ENCODE data around the gene STARD13. TPM values are rescaled to one million over a fixed set of nuclear protein-coding genes. Genes with fewer than 3 reads are reported as not detected.

Gene STARD13
- total RNA-seq, 2 experiments from 2014 or later, result 0.57 TPM; not detected in 1

DNA sequence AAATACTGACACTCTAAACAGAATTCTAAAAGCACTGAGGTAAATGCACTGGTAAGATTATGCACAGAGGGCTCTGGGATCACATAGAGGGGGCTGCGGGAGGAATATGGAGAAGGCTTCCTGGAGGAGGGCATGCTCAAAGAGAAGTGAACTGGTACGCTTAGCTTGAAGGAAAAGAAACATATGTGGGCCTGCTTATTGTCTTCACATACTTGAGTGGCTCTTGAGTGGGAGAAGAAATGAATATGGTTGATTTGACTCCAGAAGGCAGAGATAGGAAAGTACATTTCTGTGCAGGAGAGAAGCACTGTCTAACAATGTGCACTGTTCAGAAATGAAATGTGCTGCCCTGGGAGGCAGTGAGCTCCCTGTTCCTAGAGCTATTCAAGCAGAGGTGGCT is 178.2 kb downstream of the STARD13 start:
- Histone ChIP-seq H3K9me2 (ENCODE audit: insufficient read depth, low read length) (no peaks in the 10 kb centered on the region), H3K79me2 (ENCODE audit: insufficient read depth, low read depth, low read length) (no peaks in the 10 kb centered on the region), H2AFZ (ENCODE audit: low read length) (no peak overlapping the region), H3K4me1 (ENCODE audit: insufficient read depth, low read length, poor library complexity, severe bottlenecking) (peaks cover 15% of the 10 kb centered on the region), H3K36me3 (ENCODE audit: insufficient read depth, low read length) (no peaks in the 10 kb centered on the region), H3K9me3 (ENCODE audit: low read length) (no peaks in the 10 kb centered on the region), H3K4me2 (ENCODE audit: low read length) (no peak overlapping the region), H3K4me3 (ENCODE audit: low read depth, low read length, poor library complexity, severe bottlenecking) (no peak overlapping the region), H4K20me1 (ENCODE audit: insufficient read depth, low read length) (no peaks in the 10 kb centered on the region), H3K27ac (ENCODE audit: low read depth, low read length, poor library complexity, severe bottlenecking) (no peak overlapping the region)
- intact Hi-C loops (cut with micrococcal nuclease; ENCODE audit: unreplicated experiment), result no loop called here
- TF ChIP-seq, protein P1, sequence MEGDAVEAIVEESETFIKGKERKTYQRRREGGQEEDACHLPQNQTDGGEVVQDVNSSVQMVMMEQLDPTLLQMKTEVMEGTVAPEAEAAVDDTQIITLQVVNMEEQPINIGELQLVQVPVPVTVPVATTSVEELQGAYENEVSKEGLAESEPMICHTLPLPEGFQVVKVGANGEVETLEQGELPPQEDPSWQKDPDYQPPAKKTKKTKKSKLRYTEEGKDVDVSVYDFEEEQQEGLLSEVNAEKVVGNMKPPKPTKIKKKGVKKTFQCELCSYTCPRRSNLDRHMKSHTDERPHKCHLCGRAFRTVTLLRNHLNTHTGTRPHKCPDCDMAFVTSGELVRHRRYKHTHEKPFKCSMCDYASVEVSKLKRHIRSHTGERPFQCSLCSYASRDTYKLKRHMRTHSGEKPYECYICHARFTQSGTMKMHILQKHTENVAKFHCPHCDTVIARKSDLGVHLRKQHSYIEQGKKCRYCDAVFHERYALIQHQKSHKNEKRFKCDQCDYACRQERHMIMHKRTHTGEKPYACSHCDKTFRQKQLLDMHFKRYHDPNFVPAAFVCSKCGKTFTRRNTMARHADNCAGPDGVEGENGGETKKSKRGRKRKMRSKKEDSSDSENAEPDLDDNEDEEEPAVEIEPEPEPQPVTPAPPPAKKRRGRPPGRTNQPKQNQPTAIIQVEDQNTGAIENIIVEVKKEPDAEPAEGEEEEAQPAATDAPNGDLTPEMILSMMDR (conservative IDR thresholded peaks at IDR 0.05; ENCODE audit: low read length), result no peak
- TF ChIP-seq EZH2phosphoT487 (IDR thresholded peaks at IDR 0.05; ENCODE audit: borderline replicate concordance, low read depth, low read length), result no peak
- POLR2A ChIA-PET, result interaction anchor here (0.8 to 1.5 kb wide), 4 partner anchors 8 to 15 kb away, joined by 3 to 4 read pairs (median 4); no protein-coding TSS in a partner anchor
- CTCF ChIA-PET (ENCODE audit: unreplicated experiment), result interaction anchor here (0.6 to 0.8 kb wide), 2 partner anchors 11 to 71 kb away, joined by 3 read pairs; no protein-coding TSS in a partner anchor
- DNase-seq (ENCODE audit: low spot score), result no peak
- BruUV-seq (replicated peaks), result no TSS peak

GRCh38 chr13:33106656-33107360 is 178.7 kb downstream of the STARD13 start:
- Histone ChIP-seq H3K4me1 (ENCODE audit: insufficient read depth, low read length, poor library complexity, severe bottlenecking) (peaks cover 15% of the 10 kb centered on the region), H3K9me2 (ENCODE audit: insufficient read depth, low read length) (no peaks in the 10 kb centered on the region), H3K4me3 (ENCODE audit: low read depth, low read length, poor library complexity, severe bottlenecking) (no peak overlapping the region), H3K36me3 (ENCODE audit: insufficient read depth, low read length) (no peaks in the 10 kb centered on the region), H3K79me2 (ENCODE audit: insufficient read depth, low read depth, low read length) (no peaks in the 10 kb centered on the region), H3K4me2 (ENCODE audit: low read length) (no peak overlapping the region), H2AFZ (ENCODE audit: low read length) (no peak overlapping the region), H4K20me1 (ENCODE audit: insufficient read depth, low read length) (no peaks in the 10 kb centered on the region), H3K27ac (ENCODE audit: low read depth, low read length, poor library complexity, severe bottlenecking) (no peak overlapping the region), H3K9me3 (ENCODE audit: low read length) (no peaks in the 10 kb centered on the region)
- DNase-seq (ENCODE audit: low spot score), result no peak
- ChIA-PET POLR2A (interaction anchor here (0.8 to 1.2 kb wide), 3 partner anchors 12 to 14 kb away, joined by 3 to 4 read pairs (median 3); no protein-coding TSS in a partner anchor), CTCF (ENCODE audit: unreplicated experiment) (interaction anchor here (0.8 kb wide), 1 partner anchor 12 kb away, joined by 3 read pairs; no protein-coding TSS in a partner anchor)
- TF ChIP-seq EZH2phosphoT487 (IDR thresholded peaks at IDR 0.05; ENCODE audit: borderline replicate concordance, low read depth, low read length), result no peak
- TF ChIP-seq, protein P1 (conservative IDR thresholded peaks at IDR 0.05; ENCODE audit: low read length), result no peak
- intact Hi-C loops (cut with micrococcal nuclease; ENCODE audit: unreplicated experiment), result no loop called here
- no TSS peak for BruUV-seq (replicated peaks)

DNA sequence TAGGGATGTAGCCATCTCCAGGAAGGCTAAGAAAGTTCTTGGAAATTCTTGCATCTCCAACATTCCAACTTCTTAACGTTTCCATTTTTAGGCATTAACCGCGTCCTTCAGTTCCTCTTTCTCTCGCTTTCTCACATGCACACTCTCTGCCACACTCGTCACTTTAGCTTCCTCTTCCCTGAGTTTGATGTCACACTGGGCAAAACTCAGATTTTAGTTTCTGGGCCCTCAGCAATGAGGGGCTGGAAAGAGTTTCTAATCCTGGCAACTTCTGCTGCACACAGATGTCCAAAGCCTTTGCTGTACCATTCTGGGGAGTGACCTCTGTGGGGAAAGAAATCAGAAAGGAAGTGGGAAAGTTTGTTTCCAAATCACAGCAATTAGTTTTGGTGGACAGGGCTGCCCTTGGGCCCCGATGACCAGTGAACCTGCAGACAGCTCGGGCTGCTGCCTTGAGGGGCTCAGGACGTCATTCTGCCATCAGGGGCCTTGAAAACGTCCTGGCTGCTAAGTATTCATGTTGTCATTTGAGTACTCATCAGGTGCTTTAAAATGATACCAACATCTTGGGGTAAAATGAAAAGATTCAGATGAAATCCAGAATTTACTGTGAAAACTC is 180.1 kb downstream of the STARD13 start:
- Histone ChIP-seq H3K9me3 (ENCODE audit: low read length) (no peaks in the 10 kb centered on the region), H4K20me1 (ENCODE audit: insufficient read depth, low read length) (no peaks in the 10 kb centered on the region), H3K4me3 (ENCODE audit: low read depth, low read length, poor library complexity, severe bottlenecking) (no peak overlapping the region), H3K79me2 (ENCODE audit: insufficient read depth, low read depth, low read length) (no peaks in the 10 kb centered on the region), H3K9me2 (ENCODE audit: insufficient read depth, low read length) (no peaks in the 10 kb centered on the region), H3K27ac (ENCODE audit: low read depth, low read length, poor library complexity, severe bottlenecking) (no peak overlapping the region), H3K36me3 (ENCODE audit: insufficient read depth, low read length) (no peaks in the 10 kb centered on the region), H2AFZ (ENCODE audit: low read length) (no peak overlapping the region), H3K4me2 (ENCODE audit: low read length) (no peak overlapping the region), H3K4me1 (ENCODE audit: insufficient read depth, low read length, poor library complexity, severe bottlenecking) (peaks cover 6% of the 10 kb centered on the region)
- DNase-seq (ENCODE audit: low spot score), result no peak
- BruUV-seq (replicated peaks), result no TSS peak
- TF ChIP-seq EZH2phosphoT487 (IDR thresholded peaks at IDR 0.05; ENCODE audit: borderline replicate concordance, low read depth, low read length), result no peak
- TF ChIP-seq, protein P1 (conservative IDR thresholded peaks at IDR 0.05; ENCODE audit: low read length), result no peak
- CTCF ChIA-PET (ENCODE audit: unreplicated experiment), result no interaction called here
- POLR2A ChIA-PET, result no interaction called here
- intact Hi-C loops (cut with micrococcal nuclease; ENCODE audit: unreplicated experiment), result no loop called here

All from OCI-LY7 (cell line).